Naive B cell (primary cell): ENCODE data around the gene TMEM132A. TPM values are rescaled to one million over a fixed set of nuclear protein-coding genes. Genes with fewer than 3 reads are reported as not detected.

ENCODE experiments used
- ATAC-seq, 2 donors: fragments of 150-1000 bp; cut with Tn5 transposase; 2 replicates each; pipeline ENCODE4 v1.10.0; 2021; ENCODE audit warnings: low read depth in 2 of 2, mild to moderate bottlenecking in 2 of 2, moderate library complexity in 2 of 2
- DNase-seq: peaks from one replicate; pipeline ENCODE4 v3.0.0; 2022
- H3K27ac Mint-ChIP-seq, 6 donors: one replicate each; pipeline ENCODE4 v1.8.0; 2020 to 2022; ENCODE audit warnings: mild to moderate bottlenecking in 6 of 6, mixed read lengths in 6 of 6, moderate library complexity in 5 of 6, inconsistent platforms in 2 of 6
- H3K27me3 Mint-ChIP-seq, 3 donors: one replicate each; pipeline ENCODE4 v1.8.0; 2021 to 2022; ENCODE audit warnings: mixed read lengths in 3 of 3, mild to moderate bottlenecking in 1 of 3
- H3K36me3 Mint-ChIP-seq, 2 donors: one replicate each; pipeline ENCODE4 v1.8.0; 2020 to 2022; ENCODE audit warnings: mixed read lengths in 2 of 2, inconsistent platforms in 1 of 2, mild to moderate bottlenecking in 1 of 2
- H3K4me1 Mint-ChIP-seq, 3 donors: one replicate each; pipeline ENCODE4 v1.8.0; 2020 to 2022; ENCODE audit warnings: mixed read lengths in 3 of 3, inconsistent platforms in 1 of 3, mild to moderate bottlenecking in 1 of 3, moderate library complexity in 1 of 3
- H3K4me3 Mint-ChIP-seq, 8 donors: one replicate each; pipeline ENCODE4 v1.8.0; 2020 to 2022; ENCODE audit warnings: mild to moderate bottlenecking in 8 of 8, mixed read lengths in 8 of 8, moderate library complexity in 8 of 8, inconsistent platforms in 2 of 8
- H3K9me3 Mint-ChIP-seq, 7 donors: one replicate each; pipeline ENCODE4 v1.8.0; 2020 to 2022; ENCODE audit warnings: mixed read lengths in 7 of 7, mild to moderate bottlenecking in 5 of 7, inconsistent platforms in 2 of 7, moderate library complexity in 1 of 7
- polyA plus RNA-seq, 6 donors: library from polyadenylated mRNA; unstranded; fragments of 300-500 nt; fragmentation: Illumina TruSeq; gene quantifications; one replicate each; pipeline ENCODE4 v1.2.3, GENCODE V29; 2021; ENCODE audit warnings: low read depth in 6 of 6

TMEM132A gene
- polyA plus RNA-seq, 6 donors from 2014 or later, result 0.23 to 1.2 (median 0.40) TPM; not detected in 2

DNA sequence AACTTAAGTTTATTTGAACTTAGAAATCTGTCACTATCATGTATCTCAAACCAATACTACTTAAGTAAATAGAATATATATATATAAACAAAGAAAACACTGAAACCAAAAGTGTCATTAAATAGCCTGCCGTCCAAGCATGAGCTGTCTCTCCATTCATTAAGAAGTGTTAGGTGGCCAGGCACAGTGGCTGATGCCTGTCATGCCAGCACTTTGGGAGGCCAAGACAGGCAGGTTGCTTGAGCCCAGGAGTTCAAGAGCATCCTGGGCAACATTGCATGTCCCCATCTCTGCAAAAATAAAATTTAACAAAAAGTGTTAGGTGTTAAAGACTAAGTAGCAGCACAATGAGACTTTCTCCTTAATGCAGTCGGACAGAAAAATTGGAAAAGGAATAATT, 61.2 kb downstream of the TMEM132A start:
- no peak for DNase-seq
- Mint-ChIP-seq H3K9me3 (no peaks in the 10 kb centered on the region), H3K27me3 (no peaks in the 10 kb centered on the region), H3K36me3 (no peaks in the 10 kb centered on the region), H3K4me3 (peak overlapping the region in 1 of 8 donors; percentile 82), H3K27ac (peak overlapping the region in 2 of 6 donors; percentile 83 to 90), H3K4me1 (peaks cover 34 to 74% (median 35%) of the 10 kb centered on the region in 3 donors)
- no peak for ATAC-seq

DNA sequence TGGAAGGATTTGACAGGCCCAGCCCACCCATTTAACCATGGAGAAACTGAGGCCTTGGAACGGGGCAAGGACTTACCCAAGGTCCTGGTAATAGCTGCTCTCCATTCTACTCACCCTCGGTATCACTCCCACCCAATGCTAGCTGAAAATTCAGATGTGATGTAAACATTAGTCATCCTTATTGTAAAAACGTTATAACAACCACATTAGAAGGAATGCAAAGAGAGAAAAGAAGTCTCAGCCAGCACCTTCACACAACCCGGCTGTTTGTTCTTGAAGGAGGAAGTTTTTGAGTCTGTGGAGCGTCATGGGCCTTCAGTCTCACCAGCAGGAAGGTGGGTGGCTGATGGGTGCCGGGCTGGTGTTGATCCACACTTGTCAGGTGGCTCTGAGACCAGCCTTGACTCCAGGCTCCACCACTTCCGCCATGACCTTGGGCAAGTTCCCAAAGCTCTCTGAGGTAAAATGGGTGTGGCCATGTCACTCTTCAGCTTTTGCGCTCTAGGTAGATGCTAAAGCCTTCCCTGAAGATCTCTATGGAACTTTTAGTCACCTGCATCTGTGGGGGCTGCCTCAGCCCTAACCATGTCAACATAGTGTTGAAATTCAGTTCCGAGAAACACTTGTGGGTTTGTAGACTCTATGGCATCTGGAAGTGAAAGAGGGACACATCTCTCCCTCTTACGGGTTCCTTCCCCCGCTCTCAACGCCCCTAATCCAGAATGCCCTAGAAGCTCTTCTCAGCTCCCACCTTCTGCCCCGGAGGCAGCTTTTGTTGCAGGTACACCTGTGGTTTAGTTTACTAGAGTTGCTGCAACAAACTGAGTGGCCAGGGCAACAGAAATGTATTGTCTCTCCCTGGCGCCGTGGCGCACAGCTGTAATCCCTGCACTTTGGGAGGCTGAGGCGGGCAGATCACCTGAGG, 62.0 kb downstream of the TMEM132A start:
- no peaks in the 10 kb centered on the region for H3K9me3 Mint-ChIP-seq
- ATAC-seq, result peak; percentile 83 to 86
- H3K27me3 Mint-ChIP-seq, result no peaks in the 10 kb centered on the region
- peak overlapping the region in 7 of 8 donors; percentile 32 to 82 (median 60) for H3K4me3 Mint-ChIP-seq
- DNase-seq, result peak; percentile 53
- H3K4me1 Mint-ChIP-seq, result peaks cover 35 to 75% (median 36%) of the 10 kb centered on the region in 3 donors
- peak overlapping the region; percentile 81 to 91 (median 87) for H3K27ac Mint-ChIP-seq
- no peaks in the 10 kb centered on the region for H3K36me3 Mint-ChIP-seq

Other genes with a start within 250 kb of the TMEM132A start
- gene MS4A8, start 224.8 kb upstream of the TMEM132A start, polyA plus RNA-seq, result not detected
- not detected for gene MS4A18, start 199.7 kb upstream of the TMEM132A start, polyA plus RNA-seq
- not detected for gene MS4A15, start 167.6 kb upstream of the TMEM132A start, polyA plus RNA-seq
- not detected for gene MS4A10, start 139.1 kb upstream of the TMEM132A start, polyA plus RNA-seq
- 10 to 100 TPM; 12.9 to 23.7 (median 14.7) TPM for gene CCDC86, start 82.3 kb upstream of the TMEM132A start, polyA plus RNA-seq
- not detected for gene PTGDR2, start 68.5 kb upstream of the TMEM132A start, polyA plus RNA-seq
- gene ZP1, start 56.9 kb upstream of the TMEM132A start, polyA plus RNA-seq, result not detected
- gene PRPF19, start 17.9 kb upstream of the TMEM132A start, polyA plus RNA-seq, result 10 to 100 TPM in 5 of 6 donors, 1 to 10 TPM in 1; 5.6 to 19.3 (median 15.6) TPM
- gene TMEM109, start 10.3 kb upstream of the TMEM132A start, polyA plus RNA-seq, result 100 to 1,000 TPM; 286 to 521 (median 315) TPM
- gene SLC15A3, start 27.7 kb downstream of the TMEM132A start, polyA plus RNA-seq, result 10 to 100 TPM in 5 of 6 donors, 1 to 10 TPM in 1; 7.0 to 18.1 (median 15.9) TPM
- 10 to 100 TPM in 4 of 6 donors, 1 to 10 TPM in 2; 6.4 to 25.2 (median 10.8) TPM for gene CD6, start 47.2 kb downstream of the TMEM132A start, polyA plus RNA-seq
- 10 to 100 TPM in 3 of 6 donors, 1 to 10 TPM in 3; 5.6 to 21.0 (median 10.5) TPM for gene CD5, start 178.0 kb downstream of the TMEM132A start, polyA plus RNA-seq
- gene VPS37C, start 237.0 kb downstream of the TMEM132A start, polyA plus RNA-seq, result 1 to 10 TPM; 1.0 to 4.6 (median 2.4) TPM